GM12878 (cell line): Measurements from ENCODE around the gene INSIG1. TPM values are rescaled to one million over a fixed set of nuclear protein-coding genes. Genes with fewer than 3 reads are reported as not detected.

Experiments used
- ATAC-seq: fragments of 200-7000 bp; cut with Tn5 transposase; 3 replicates; pipeline ENCODE4 v1.9.1; 2020; ENCODE audit warnings: mild to moderate bottlenecking, moderate library complexity
- BruUV-seq: library from RNA; stranded (reverse); fragments of 400-500 nt; replicated peaks from 2 replicates; lab custom pipeline; 2021; lab: Mats Ljungman, UMichigan
- CTCF ChIA-PET: fragments of 300-600 bp; sonication (Branson Sonifier 250); formaldehyde crosslinking; extraction: SDS; loops from one replicate; lab custom pipeline; 2021; ENCODE audit warnings: inconsistent platforms; lab: Yijun Ruan, JAX
- POLR2A ChIA-PET: fragments of 350-600 bp; formaldehyde crosslinking; extraction: SDS; loops from one replicate; lab custom pipeline; 2021; ENCODE audit warnings: inconsistent platforms; lab: Charles Lee
- RAD21 ChIA-PET: fragments of 300-600 bp; sonication (Branson Sonifier 250); formaldehyde crosslinking; loops from one replicate; lab custom pipeline; 2023; ENCODE audit warnings: antibody characterized with exemption; ENCODE audit not compliant: unreplicated experiment; lab: Charles Lee
- SMC1A ChIA-PET: fragments of 300-600 bp; sonication (Branson Sonifier 250); formaldehyde crosslinking; loops from one replicate; lab custom pipeline; 2023; ENCODE audit not compliant: unreplicated experiment, uncharacterized antibody; lab: Charles Lee
- DNase-seq: peaks from one replicate; pipeline ENCODE4 v3.0.0-alpha.2; 2011; ENCODE audit warnings: low read depth, low spot score
- FAIRE-seq: peaks from 3 replicates; lab custom pipeline; 2011; peaks lifted over from hg19 to GRCh38; lab: Jason Lieb, UNC
- H2AFZ ChIP-seq: 2 replicates; pipeline ENCODE4 v1.6.0; 2011; ENCODE audit warnings: low read depth, low read length, control low read depth; ENCODE audit not compliant: control insufficient read depth
- H3K27ac ChIP-seq: 2 replicates; pipeline ENCODE4 v1.5.1; 2011; ENCODE audit warnings: control low read depth; ENCODE audit not compliant: control insufficient read depth, insufficient read depth
- H3K27me3 ChIP-seq, 2 experiments: replicated peaks in 1 of 2; 2 replicates each; pipeline versions ENCODE4 v1.6.0 to v1.6.1; 2011; ENCODE audit warnings: low read length in 1 of 2; ENCODE audit not compliant: control insufficient read depth in 2 of 2, insufficient read depth in 2 of 2
- H3K36me3 ChIP-seq, 2 experiments: 2 replicates each; pipeline ENCODE4 v1.5.1; 2011; ENCODE audit warnings: low read length in 1 of 2; ENCODE audit not compliant: control insufficient read depth in 2 of 2, insufficient read depth in 2 of 2
- H3K4me1 ChIP-seq: 2 replicates; pipeline ENCODE4 v1.6.1; 2011; ENCODE audit warnings: mild to moderate bottlenecking, low read length, moderate library complexity, mixed read lengths; ENCODE audit not compliant: control insufficient read depth, insufficient read depth
- H3K4me2 ChIP-seq: 2 replicates; pipeline ENCODE4 v1.6.0; 2011; ENCODE audit warnings: control low read depth; ENCODE audit not compliant: control insufficient read depth, insufficient read depth
- H3K4me3 ChIP-seq: fragments of 200-600 bp; sonication (generic); 2 replicates; pipeline ENCODE4 v1.5.1; 2016
- H3K79me2 ChIP-seq: 2 replicates; pipeline ENCODE4 v1.6.0; 2011; ENCODE audit warnings: low read length; ENCODE audit not compliant: control insufficient read depth, insufficient read depth
- H3K9ac ChIP-seq: 2 replicates; pipeline ENCODE4 v1.8.0; 2011; ENCODE audit warnings: low read length, control low read depth, mixed read lengths; ENCODE audit not compliant: control insufficient read depth, insufficient read depth
- H3K9me3 ChIP-seq: replicated peaks from 3 replicates; pipeline ENCODE4 v1.5.1; 2011; ENCODE audit warnings: mild to moderate bottlenecking, low read length; ENCODE audit not compliant: control insufficient read depth, insufficient read depth
- H4K20me1 ChIP-seq: 2 replicates; pipeline ENCODE4 v1.6.0; 2011; ENCODE audit not compliant: control insufficient read depth, insufficient read depth
- ATF2 ChIP-seq: IDR thresholded peaks from 2 replicates; pipeline ENCODE4 v1.6.1; 2012; ENCODE audit warnings: low read length, inconsistent platforms
- ATF7 ChIP-seq: fragments of 450-650 bp; IDR thresholded peaks from 2 replicates; pipeline ENCODE4 v1.6.1; 2016; ENCODE audit warnings: low read depth, mild to moderate bottlenecking
- BCL11A ChIP-seq: IDR thresholded peaks from 2 replicates; pipeline ENCODE4 v1.6.1; 2011; ENCODE audit warnings: low read depth, low read length
- CBX5 ChIP-seq: sonication (generic); IDR thresholded peaks from 2 replicates; pipeline ENCODE4 v1.6.1; 2016; ENCODE audit warnings: low read depth, moderate library complexity, mild to moderate bottlenecking, inconsistent platforms
- CHD1 ChIP-seq: IDR thresholded peaks from 2 replicates; pipeline ENCODE4 v1.6.1; 2012; ENCODE audit warnings: low read depth, low read length, improper control_type of control experiment
- DPF2 ChIP-seq: fragments of 450-650 bp; IDR thresholded peaks from 2 replicates; pipeline ENCODE4 v1.6.1; 2017; ENCODE audit warnings: mild to moderate bottlenecking
- ETV6 ChIP-seq, 2 experiments: fragments of 450-650 bp in 1 of 2; IDR thresholded peaks in 1 of 2; conservative IDR thresholded peaks in 1 of 2; 2 replicates each; pipeline ENCODE4 v1.6.1; 2014; ENCODE audit warnings: antibody characterized with exemption in 1 of 2, borderline replicate concordance in 1 of 2, low read depth in 1 of 2, mild to moderate bottlenecking in 1 of 2, moderate library complexity in 1 of 2
- IKZF2 ChIP-seq, 2 experiments: fragments of 450-650 bp; IDR thresholded peaks; 2 replicates each; pipeline ENCODE4 v1.6.1; 2017; ENCODE audit warnings: mild to moderate bottlenecking in 2 of 2, moderate library complexity in 2 of 2
- IRF3 ChIP-seq: fragments of 450-650 bp; IDR thresholded peaks from 2 replicates; pipeline ENCODE4 v1.6.1; 2014; ENCODE audit warnings: mild to moderate bottlenecking
- MEF2A ChIP-seq: IDR thresholded peaks from 2 replicates; pipeline ENCODE4 v1.6.1; 2011; ENCODE audit warnings: low read depth, mild to moderate bottlenecking, low read length, moderate library complexity; ENCODE audit not compliant: insufficient read depth
- MEF2B ChIP-seq: fragments of 450-650 bp; IDR thresholded peaks from 2 replicates; pipeline ENCODE4 v1.6.1; 2018; ENCODE audit warnings: mild to moderate bottlenecking, moderate library complexity; ENCODE audit not compliant: partially characterized antibody, poor library complexity, severe bottlenecking
- MXI1 ChIP-seq: fragments of 150-350 bp; IDR thresholded peaks from 2 replicates; pipeline ENCODE4 v1.6.1; 2011; ENCODE audit warnings: low read depth, mild to moderate bottlenecking, inconsistent platforms, low read length, improper control_type of control experiment
- NBN ChIP-seq: fragments of 450-650 bp; IDR thresholded peaks from 2 replicates; pipeline ENCODE4 v1.6.1; 2016
- NR2F1 ChIP-seq: fragments of 450-650 bp; conservative IDR thresholded peaks from 2 replicates; pipeline ENCODE4 v1.6.1; 2017; ENCODE audit warnings: mild to moderate bottlenecking
- POLR2AphosphoS2 ChIP-seq: IDR thresholded peaks from 2 replicates; pipeline ENCODE4 v1.6.1; 2011; ENCODE audit warnings: low read depth, mild to moderate bottlenecking, low read length, improper control_type of control experiment, moderate library complexity
- SRF ChIP-seq, 2 experiments: IDR thresholded peaks; 2 replicates each; pipeline ENCODE4 v1.6.1; 2011; ENCODE audit warnings: low read depth in 2 of 2, low read length in 2 of 2, mild to moderate bottlenecking in 1 of 2, moderate library complexity in 1 of 2
- TARDBP ChIP-seq: IDR thresholded peaks from 2 replicates; pipeline ENCODE4 v1.6.1; 2016; ENCODE audit warnings: borderline replicate concordance
- ZNF384 ChIP-seq: IDR thresholded peaks from 2 replicates; pipeline ENCODE4 v1.6.1; 2012; ENCODE audit warnings: low read depth, mild to moderate bottlenecking, low read length, improper control_type of control experiment, borderline replicate concordance
- WGBS: methylation state at CpG from one replicate; pipeline ENCODE4 v1.1.6; 2016; ENCODE audit warnings: low lambda C conversion rate; ENCODE audit not compliant: insufficient replicate concordance, insufficient coverage; ENCODE audit errors: missing lambda C conversion rate; 5-methylcytosine and 5-hydroxymethylcytosine counted together
- in situ Hi-C: fragments of 300-500 bp; cut with MboI; formaldehyde crosslinking; loops from 9 replicates; pipeline ENCODE4 v1.14.3; 2018; ENCODE audit warnings: mixed read lengths
- intact Hi-C: fragments of 100-400 bp; cut with micrococcal nuclease; formaldehyde crosslinking; loops from one replicate; pipeline ENCODE4 v1.14.2; 2022; ENCODE audit not compliant: unreplicated experiment
- polyA plus RNA-seq, 11 experiments: library from polyadenylated mRNA; depleted of rRNA in 4 of 11; unstranded in 6 of 11; stranded (reverse) in 5 of 11; fragments of >200 nt; fragmentation: Nextera tagmentation in 4 of 11; fragmentation: Illumina TruSeq in 1 of 11; extraction: Ambion mirVana in 4 of 11; extraction: Trizol in 1 of 11; gene quantifications; 1 replicate in 1 of 11; 2 replicates in 10 of 11; pipeline versions ENCODE4 v1.2.1 to v1.2.3, GENCODE V29; 2011 to 2016; ENCODE audit warnings: inconsistent platforms in 2 of 11, missing spikeins in 2 of 11, low read depth in 1 of 11
- total RNA-seq, 4 experiments: library from RNA; depleted of rRNA in 3 of 4; stranded (reverse); fragments of >200 nt in 3 of 4; fragmentation: Illumina TruSeq in 1 of 4; extraction: Trizol in 1 of 4; gene quantifications; 2 replicates each; pipeline versions ENCODE4 v1.2.1 to v1.2.3, GENCODE V29; 2013 to 2021
- TF ChIP-seq, protein P1 (sequence below): fragments of 450-650 bp; IDR thresholded peaks from 2 replicates; pipeline ENCODE4 v1.6.1; 2017; ENCODE audit warnings: mild to moderate bottlenecking, moderate library complexity

Gene INSIG1
- total and polyA plus RNA-seq, 10 of the 15 experiments (the other 5 are each of a cell fraction or from before 2014, with no cell fraction given), result 29.6 to 168 (median 91.1) TPM

- Histone ChIP-seq H3K9ac (no peak overlapping the region), H3K79me2 (no peaks in the 10 kb centered on the region), H3K27ac (no peak overlapping the region), H3K4me2 (no peak overlapping the region), H3K36me3 (no peaks in the 10 kb centered on the region), H3K4me1 (peaks cover 5% of the 10 kb centered on the region; the same call in 1 of the 2 replicates), H3K27me3 (no peaks in the 10 kb centered on the region), H3K4me3 (no peak overlapping the region), H2AFZ (no peak overlapping the region), H3K9me3 (no peaks in the 10 kb centered on the region), H4K20me1 (no peaks in the 10 kb centered on the region)
- ChIA-PET RAD21 (no interaction called here), CTCF (no interaction called here), SMC1A (no interaction called here), POLR2A (no interaction called here)
- BruUV-seq, result no TSS peak
- ATAC-seq (no peak), DNase-seq (no peak), FAIRE-seq (no peak)
- intact Hi-C loops (loop anchor here (10.0 kb wide), 1 partner anchor 345 kb away; the partner anchor contains the start of gene PAXIP1), in situ Hi-C loops (no loop called here)
- 83% methylated on average over 45 of the region's 49 CpGs for WGBS
- no peak for TF ChIP-seq SRF (IDR thresholded peaks at IDR 0.05; ENCODE audit: low read depth in 2 of 2, low read length in 2 of 2)
- no peak for TF ChIP-seq MEF2B
- no peak for TF ChIP-seq IRF3
- no peak for TF ChIP-seq NBN
- no peak for TF ChIP-seq IKZF2 (IDR thresholded peaks at IDR 0.05)
- no peak for TF ChIP-seq NR2F1
- no peak for TF ChIP-seq ATF7
- no peak for TF ChIP-seq POLR2AphosphoS2
- no peak for TF ChIP-seq ZNF384
- no peak for TF ChIP-seq MEF2A
- TF ChIP-seq CHD1, result no peak
- no peak for TF ChIP-seq DPF2
- TF ChIP-seq CBX5, result no peak
- no peak for TF ChIP-seq ETV6 (conservative IDR thresholded peaks at IDR 0.05 in 1 of 2, IDR thresholded peaks at IDR 0.05 in 1 of 2; ENCODE audit: borderline replicate concordance in 1 of 2, low read depth in 1 of 2)
- TF ChIP-seq, protein P1, sequence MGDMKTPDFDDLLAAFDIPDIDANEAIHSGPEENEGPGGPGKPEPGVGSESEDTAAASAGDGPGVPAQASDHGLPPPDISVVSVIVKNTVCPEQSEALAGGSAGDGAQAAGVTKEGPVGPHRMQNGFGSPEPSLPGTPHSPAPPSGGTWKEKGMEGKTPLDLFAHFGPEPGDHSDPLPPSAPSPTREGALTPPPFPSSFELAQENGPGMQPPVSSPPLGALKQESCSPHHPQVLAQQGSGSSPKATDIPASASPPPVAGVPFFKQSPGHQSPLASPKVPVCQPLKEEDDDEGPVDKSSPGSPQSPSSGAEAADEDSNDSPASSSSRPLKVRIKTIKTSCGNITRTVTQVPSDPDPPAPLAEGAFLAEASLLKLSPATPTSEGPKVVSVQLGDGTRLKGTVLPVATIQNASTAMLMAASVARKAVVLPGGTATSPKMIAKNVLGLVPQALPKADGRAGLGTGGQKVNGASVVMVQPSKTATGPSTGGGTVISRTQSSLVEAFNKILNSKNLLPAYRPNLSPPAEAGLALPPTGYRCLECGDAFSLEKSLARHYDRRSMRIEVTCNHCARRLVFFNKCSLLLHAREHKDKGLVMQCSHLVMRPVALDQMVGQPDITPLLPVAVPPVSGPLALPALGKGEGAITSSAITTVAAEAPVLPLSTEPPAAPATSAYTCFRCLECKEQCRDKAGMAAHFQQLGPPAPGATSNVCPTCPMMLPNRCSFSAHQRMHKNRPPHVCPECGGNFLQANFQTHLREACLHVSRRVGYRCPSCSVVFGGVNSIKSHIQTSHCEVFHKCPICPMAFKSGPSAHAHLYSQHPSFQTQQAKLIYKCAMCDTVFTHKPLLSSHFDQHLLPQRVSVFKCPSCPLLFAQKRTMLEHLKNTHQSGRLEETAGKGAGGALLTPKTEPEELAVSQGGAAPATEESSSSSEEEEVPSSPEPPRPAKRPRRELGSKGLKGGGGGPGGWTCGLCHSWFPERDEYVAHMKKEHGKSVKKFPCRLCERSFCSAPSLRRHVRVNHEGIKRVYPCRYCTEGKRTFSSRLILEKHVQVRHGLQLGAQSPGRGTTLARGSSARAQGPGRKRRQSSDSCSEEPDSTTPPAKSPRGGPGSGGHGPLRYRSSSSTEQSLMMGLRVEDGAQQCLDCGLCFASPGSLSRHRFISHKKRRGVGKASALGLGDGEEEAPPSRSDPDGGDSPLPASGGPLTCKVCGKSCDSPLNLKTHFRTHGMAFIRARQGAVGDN, result no peak
- TF ChIP-seq BCL11A, result no peak
- TF ChIP-seq ATF2, result no peak
- TF ChIP-seq MXI1, result no peak
- no peak for TF ChIP-seq TARDBP
Observed at GRCh38 chr7:155349601-155350331, 52.1 kb downstream of the INSIG1 start.
